Ectodermal cell (in vitro differentiated cells): ENCODE data around the gene GPR152.
A peak's percentile ranks its signal among the peaks of the same experiment; 100 is the strongest.

Experiments used
- H3K27ac ChIP-seq: 2 replicates; pipeline ENCODE4 v1.7.0; 2013; ENCODE audit warnings: mild to moderate bottlenecking, low read depth, low read length; ENCODE audit not compliant: insufficient read depth, poor library complexity, severe bottlenecking
- H3K27me3 ChIP-seq: 2 replicates; pipeline ENCODE4 v1.7.0; 2013; ENCODE audit warnings: mild to moderate bottlenecking, low read length; ENCODE audit not compliant: insufficient read depth, control insufficient read depth, poor library complexity, severe bottlenecking
- H3K36me3 ChIP-seq: one replicate; pipeline ENCODE4 v1.7.0; 2013; ENCODE audit warnings: low read length; ENCODE audit not compliant: control insufficient read depth, insufficient read depth
- H3K4me1 ChIP-seq: one replicate; pipeline ENCODE4 v1.7.0; 2013; ENCODE audit warnings: low read length; ENCODE audit not compliant: control insufficient read depth, insufficient read depth
- H3K4me3 ChIP-seq: 2 replicates; pipeline ENCODE4 v1.7.0; 2013; ENCODE audit warnings: low read depth, low read length, control low read depth; ENCODE audit not compliant: insufficient read depth
- H3K9me3 ChIP-seq: 2 replicates; pipeline ENCODE4 v1.7.0; 2013; ENCODE audit warnings: mild to moderate bottlenecking, low read length, moderate library complexity; ENCODE audit not compliant: control insufficient read depth
- WGBS, 2 experiments: methylation state at CpG; one replicate each; pipeline ENCODE4 v1.1.7; 2013; ENCODE audit warnings: missing lambda C conversion rate in 2 of 2; 5-methylcytosine and 5-hydroxymethylcytosine counted together

The GPR152 gene

GRCh38 chr11:67421430-67422031 lies 31.0 kb downstream of the GPR152 start:
- Histone ChIP-seq H3K4me3 (no peak overlapping the region), H3K27ac (no peak overlapping the region)

GRCh38 chr11:67420646-67421429 lies 31.7 kb downstream of the GPR152 start:
- H3K27ac ChIP-seq = no peak overlapping the region
- H3K9me3 ChIP-seq = no peaks in the 10 kb centered on the region
- 1% methylated on average over 97 of the region's 97 CpGs for WGBS, 2 experiments

More at GRCh38 chr11:67421430-67422031, 31.0 kb downstream of the GPR152 start:
- no peaks in the 10 kb centered on the region for H3K36me3 ChIP-seq
- WGBS, 2 experiments = 78% methylated on average over 22 of the region's 22 CpGs
- peaks cover 5% of the 10 kb centered on the region for H3K4me1 ChIP-seq
- H3K27me3 ChIP-seq = peaks cover 23% of the 10 kb centered on the region
- H3K9me3 ChIP-seq = no peaks in the 10 kb centered on the region

GRCh38 chr11:67420147-67420645 lies 32.3 kb downstream of the GPR152 start:
- Histone ChIP-seq H3K9me3 (no peaks in the 10 kb centered on the region), H3K27ac (no peak overlapping the region), H3K36me3 (no peaks in the 10 kb centered on the region), H3K4me3 (peak overlapping the region; percentile 43), H3K4me1 (peaks cover 5% of the 10 kb centered on the region), H3K27me3 (peaks cover 36% of the 10 kb centered on the region)
- WGBS, 2 experiments = 44 to 45% methylated on average over 15 of the region's 15 CpGs

More at GRCh38 chr11:67420646-67421429, 31.7 kb downstream of the GPR152 start:
- H3K27me3 ChIP-seq = peaks cover 30% of the 10 kb centered on the region
- no peaks in the 10 kb centered on the region for H3K36me3 ChIP-seq
- peaks cover 5% of the 10 kb centered on the region for H3K4me1 ChIP-seq
- H3K4me3 ChIP-seq = peak overlapping the region; percentile 43

- Histone ChIP-seq H3K4me3 (no peak overlapping the region), H3K9me3 (no peaks in the 10 kb centered on the region), H3K27ac (no peak overlapping the region), H3K4me1 (peaks cover 5% of the 10 kb centered on the region), H3K36me3 (no peaks in the 10 kb centered on the region), H3K27me3 (peaks cover 44% of the 10 kb centered on the region)
- 94 to 96% methylated on average over 21 of the region's 21 CpGs for WGBS, 2 experiments
Observed at GRCh38 chr11:67419325-67420049, 33.0 kb downstream of the GPR152 start.

GRCh38 chr11:67418476-67419281 lies 33.9 kb downstream of the GPR152 start:
- Histone ChIP-seq H3K36me3 (no peaks in the 10 kb centered on the region), H3K27me3 (peaks cover 50% of the 10 kb centered on the region), H3K27ac (no peak overlapping the region), H3K4me1 (peaks cover 5% of the 10 kb centered on the region), H3K4me3 (no peak overlapping the region), H3K9me3 (no peaks in the 10 kb centered on the region)
- 92% methylated on average over 26 of the region's 26 CpGs for WGBS, 2 experiments

- WGBS, 2 experiments = 85 to 88% methylated on average over 12 of the region's 12 CpGs
- H3K4me3 ChIP-seq = no peak overlapping the region
- H3K27ac ChIP-seq = no peak overlapping the region
- peaks cover 5% of the 10 kb centered on the region for H3K4me1 ChIP-seq
- H3K9me3 ChIP-seq = no peaks in the 10 kb centered on the region
- peaks cover 52% of the 10 kb centered on the region for H3K27me3 ChIP-seq
- H3K36me3 ChIP-seq = no peaks in the 10 kb centered on the region
Observed at GRCh38 chr11:67417425-67417824, 35.1 kb downstream of the GPR152 start.

- H3K36me3 ChIP-seq = no peaks in the 10 kb centered on the region
Observed at GRCh38 chr11:67416416-67417335, 35.9 kb downstream of the GPR152 start.

GRCh38 chr11:67415501-67416304 lies 36.8 kb downstream of the GPR152 start, which contains the start of gene CARNS1:
TSS of gene CARNS1 (plus strand) at chr11:67415678. CDS start at chr11:67416200, 522 bp downstream.
- Histone ChIP-seq H3K4me1 (peaks cover 16% of the 10 kb centered on the region), H3K27me3 (peaks cover 56% of the 10 kb centered on the region), H3K4me3 (no peak within 1 kb of the TSS), H3K27ac (no peak within 1 kb of the TSS), H3K36me3 (no peaks in the 10 kb centered on the region), H3K9me3 (no peaks in the 10 kb centered on the region)
- 5 to 6% methylated on average over 66 to 67 of the region's 67 CpGs for WGBS, 2 experiments

More at GRCh38 chr11:67416416-67417335, 35.9 kb downstream of the GPR152 start:
- Histone ChIP-seq H3K4me1 (peaks cover 7% of the 10 kb centered on the region), H3K9me3 (no peaks in the 10 kb centered on the region), H3K27ac (no peak overlapping the region), H3K4me3 (no peak overlapping the region), H3K27me3 (peaks cover 56% of the 10 kb centered on the region)
- 74 to 81% methylated on average over 21 of the region's 21 CpGs for WGBS, 2 experiments
